Mucosa of gallbladder (tissue), 1 donor: Measurements from ENCODE around the gene MAPK7. TPM values are rescaled to one million over a fixed set of nuclear protein-coding genes. Genes with fewer than 3 reads are reported as not detected.

Experiments used
- DNase-seq: peaks from one replicate; pipeline ENCODE4 v3.0.0-alpha.2; 2020; ENCODE audit warnings: low spot score
- total RNA-seq: library from RNA; stranded (reverse); gene quantifications from one replicate; pipeline ENCODE4 v1.2.1, GENCODE V29; 2021
- donor health status: DM: no; HTN: no; CAD: no.

MAPK7 gene
- total RNA-seq, 1 donor from 2014 or later = 23.0 TPM

DNA sequence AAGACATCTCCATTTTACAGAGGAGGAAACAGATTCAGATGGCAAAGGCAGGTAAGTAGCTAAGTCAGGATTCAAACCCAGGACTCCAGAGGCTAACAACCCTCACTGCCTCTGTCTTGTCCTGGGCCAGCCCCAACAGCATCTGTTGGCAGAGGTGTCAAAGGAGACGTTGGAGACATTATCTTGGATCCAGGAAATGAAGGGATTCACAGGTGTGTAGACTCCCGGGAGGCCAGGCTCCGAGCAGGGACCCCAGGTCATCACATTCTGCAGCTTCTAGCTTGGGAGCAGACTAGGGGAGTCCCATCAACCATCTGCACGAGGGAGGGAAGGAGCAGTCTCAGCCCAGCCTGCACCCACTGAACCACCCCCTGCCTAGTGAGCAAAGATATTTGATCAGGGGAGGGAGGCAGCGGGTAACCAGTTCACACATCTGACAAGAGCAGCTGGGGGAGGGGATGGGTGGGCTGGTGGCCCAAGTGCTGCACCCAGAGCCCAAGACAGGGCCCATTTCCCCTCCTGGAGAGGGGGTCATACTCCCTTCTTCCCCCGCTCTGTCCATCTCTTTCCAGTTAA is 14.8 kb upstream of the MAPK7 start:
- no peak for DNase-seq

DNA sequence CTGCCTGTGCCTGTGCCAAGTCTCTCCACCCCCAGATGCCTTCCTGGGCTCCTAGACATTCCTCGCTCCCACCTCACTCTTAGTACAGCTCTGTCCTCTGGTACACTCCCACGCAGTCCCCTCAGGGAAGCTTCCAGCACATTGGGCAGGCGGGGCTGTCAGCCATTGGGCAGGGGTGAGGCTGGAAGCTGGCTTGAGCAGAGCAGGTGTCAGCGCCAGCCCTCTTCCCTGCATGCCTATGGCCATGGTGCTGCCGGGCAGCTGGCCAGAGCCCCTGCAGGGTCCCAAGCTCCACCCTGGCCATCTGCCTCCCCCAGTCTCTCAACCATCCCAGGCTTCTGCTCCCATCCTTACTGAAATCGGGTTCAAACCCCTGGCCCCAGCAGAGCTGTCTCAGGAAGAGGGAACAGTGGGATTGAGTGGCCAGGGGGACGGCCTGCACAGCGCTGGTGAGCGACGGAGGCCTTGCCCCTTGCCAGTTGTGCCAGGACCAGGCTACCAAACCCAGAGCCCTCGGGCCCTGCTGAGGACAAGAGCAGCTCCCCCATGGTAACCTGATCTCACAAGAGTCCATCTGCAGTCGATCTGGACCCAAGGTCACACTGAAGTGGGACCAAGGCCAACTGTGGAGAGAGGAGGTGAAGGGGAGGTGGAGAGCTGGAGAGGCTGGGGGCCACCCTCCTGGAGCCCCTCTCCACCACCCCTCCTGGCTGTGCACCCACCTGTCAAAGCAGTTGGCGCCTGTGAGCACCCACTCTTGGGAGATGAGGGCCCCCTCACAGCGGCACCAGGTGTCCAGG is 13.4 kb upstream of the MAPK7 start:
- DNase-seq = no peak

DNA sequence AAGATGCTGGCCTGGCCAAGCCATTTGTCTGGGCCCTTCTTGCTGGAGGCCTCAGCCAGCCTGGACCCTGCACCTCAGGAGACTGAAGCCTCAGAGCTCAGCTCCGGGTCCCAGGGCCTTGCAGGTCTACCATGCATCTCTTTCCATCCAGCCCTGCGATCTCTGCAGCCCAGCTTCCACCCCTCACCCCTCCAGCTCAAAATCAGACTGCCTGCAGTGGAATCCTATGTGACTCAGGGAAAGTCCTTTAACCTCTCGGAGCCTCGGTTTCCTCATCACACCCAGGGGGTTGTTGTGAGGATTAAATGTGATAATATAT is 12.8 kb upstream of the MAPK7 start:
- no peak for DNase-seq

DNA sequence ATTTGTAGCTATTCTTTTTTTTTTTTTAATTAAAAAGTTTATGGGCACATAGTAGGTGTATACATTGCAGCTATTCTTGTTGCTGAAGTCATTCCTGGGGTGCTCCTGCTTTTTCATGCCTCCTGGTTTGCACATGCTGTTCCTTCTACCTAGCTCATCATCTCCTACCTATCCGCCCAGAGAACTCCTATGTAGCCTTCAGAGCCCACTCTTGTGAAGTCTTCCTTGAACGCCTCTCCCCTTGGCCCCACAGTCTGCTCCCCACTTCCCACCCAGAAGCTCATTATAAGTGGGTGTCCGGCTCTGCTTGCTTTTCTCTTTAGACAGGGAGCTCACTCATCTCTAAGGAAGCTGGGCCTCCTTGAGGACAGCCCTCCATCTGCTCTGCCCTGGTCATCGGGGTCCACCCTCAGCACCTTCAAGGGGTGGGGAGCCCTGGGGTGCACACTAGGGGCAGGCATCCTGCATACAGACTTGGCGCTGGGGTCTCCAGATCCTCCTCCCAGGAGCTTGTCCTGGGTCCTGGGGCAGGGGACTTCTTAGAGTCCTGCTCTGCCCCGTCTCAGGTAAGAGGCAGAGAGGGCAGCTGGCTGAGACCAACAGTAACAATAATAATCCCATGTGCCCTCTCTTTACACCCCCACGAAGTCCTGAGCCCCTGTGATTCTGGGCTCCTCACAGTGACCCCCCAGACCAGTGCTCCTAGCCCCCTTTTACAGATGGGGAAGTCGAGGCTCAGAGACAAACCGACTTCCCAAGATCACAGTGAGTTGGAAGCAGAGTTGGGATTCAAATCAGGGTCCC is 12.3 kb upstream of the MAPK7 start:
- no peak for DNase-seq

DNA sequence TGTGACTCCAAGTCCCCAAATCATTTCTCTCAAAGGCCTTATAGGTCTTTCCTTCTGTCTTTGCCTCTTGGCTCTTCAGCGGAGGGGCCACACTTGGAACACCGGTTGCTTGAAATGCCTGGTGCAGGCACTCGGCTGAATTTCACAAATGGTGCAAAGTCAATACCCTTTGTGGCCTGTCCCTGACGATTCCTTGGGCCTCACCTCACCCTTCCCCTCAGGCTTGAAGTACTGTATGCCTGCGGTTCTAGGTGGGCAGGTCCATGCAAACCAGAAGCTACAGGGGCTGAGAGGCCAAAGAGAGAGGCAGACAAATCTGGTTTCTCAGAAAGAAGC is 11.7 kb upstream of the MAPK7 start:
- no peak for DNase-seq

DNA sequence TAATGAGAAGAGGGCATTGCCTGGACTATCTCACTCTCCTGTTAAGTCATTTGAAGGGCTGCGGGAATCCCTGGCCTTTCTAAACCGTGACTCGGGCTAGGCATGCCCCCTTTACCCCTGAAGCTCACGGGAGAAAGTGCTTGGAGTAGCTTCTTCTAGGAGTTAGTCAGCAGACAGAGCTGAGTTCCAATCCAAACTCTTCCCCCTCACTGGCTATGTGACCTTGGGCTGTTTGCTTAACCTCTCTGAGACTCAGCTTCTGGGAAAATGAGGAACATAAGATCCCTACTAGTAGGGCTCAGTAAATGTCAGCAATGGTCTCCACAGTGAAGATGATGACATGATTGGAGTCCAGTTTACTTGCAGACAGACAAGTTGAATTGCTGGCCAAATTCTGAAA is 10.1 kb upstream of the MAPK7 start:
- DNase-seq = no peak

DNA sequence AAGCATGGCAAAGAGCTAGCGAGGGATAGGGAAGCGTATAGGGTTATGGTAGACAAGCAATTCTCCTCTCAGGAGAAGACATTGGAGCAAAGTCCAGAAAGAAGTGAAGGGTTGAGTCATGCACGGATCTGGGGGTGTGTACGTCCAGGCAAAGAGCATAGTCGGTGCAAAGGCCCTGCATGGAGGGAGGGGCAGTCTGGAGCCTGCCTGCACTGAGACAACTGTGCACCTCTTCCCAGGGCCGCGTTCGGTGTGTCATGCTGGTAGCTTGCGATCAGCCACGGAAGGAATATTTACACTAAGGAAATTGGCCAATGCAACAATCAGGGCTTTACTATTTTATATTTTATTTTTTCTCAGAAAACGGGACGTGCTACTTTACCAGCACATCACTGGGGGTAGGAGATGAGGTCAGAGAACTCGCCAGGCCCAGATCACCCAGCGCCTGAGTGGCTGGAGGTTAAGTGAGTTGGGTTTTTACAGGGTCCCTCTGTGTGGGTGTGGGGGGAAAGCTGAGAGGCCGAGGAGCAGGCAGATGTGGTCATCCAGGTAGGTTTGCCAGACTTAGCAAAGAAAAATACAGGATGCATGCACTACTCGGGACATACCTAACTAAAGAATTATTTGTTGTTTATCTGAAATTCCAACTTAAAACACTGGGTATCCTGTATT is 9.1 kb upstream of the MAPK7 start:
- DNase-seq = no peak

DNA sequence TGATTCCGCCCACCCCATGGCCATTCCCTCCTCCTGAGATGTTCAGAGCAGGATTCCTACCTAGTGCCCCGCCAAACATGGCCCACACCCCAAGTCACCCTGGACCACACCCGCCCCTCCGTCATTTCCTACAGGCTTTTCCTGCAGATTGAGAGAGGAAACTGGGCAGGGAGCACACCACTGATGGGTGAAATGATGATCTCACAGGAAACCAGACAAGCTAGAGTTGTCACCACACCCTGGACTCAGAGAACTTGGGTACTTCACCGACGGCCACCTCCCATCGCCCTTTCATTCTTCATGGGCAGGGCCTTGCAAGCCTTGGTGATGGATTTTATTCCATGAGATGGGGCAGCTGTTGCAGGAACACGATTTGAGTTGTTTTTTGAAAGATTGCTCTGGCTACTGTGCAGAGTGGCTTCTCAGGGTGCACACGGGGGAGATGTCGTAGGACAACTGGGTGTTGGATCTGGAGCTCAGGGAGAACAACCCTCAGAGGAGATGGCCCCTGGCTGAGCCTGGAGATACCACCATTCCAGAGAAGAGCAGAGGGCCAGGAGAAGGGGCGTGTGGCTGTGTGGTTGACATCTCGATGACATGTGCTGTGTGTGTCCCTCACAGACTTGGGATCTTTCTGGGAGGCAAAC is 8.3 kb upstream of the MAPK7 start:
- DNase-seq = no peak

DNA sequence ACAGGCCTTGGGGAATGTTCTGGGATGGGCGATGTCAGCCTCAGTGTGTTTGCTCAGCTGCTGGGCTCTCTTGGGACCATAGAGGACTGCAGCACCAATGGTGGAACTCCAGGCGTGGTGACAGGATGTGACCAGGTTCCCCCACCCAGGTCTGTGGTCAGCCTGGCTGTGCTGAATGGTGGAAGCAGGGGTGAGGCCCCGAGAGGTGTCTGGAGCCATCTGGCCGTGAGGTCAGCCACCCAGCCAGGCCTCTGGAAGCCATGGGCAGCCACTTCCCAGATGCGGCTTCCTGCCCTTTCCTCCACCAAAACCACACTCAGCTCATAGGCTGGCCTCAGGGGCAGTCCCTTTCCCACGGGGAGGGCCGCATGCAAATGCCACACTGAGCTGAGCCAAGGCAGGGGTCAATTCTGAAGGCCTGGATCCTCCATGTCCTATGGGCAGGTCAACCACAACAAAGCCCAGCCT is 7.8 kb upstream of the MAPK7 start:
- DNase-seq = no peak

DNA sequence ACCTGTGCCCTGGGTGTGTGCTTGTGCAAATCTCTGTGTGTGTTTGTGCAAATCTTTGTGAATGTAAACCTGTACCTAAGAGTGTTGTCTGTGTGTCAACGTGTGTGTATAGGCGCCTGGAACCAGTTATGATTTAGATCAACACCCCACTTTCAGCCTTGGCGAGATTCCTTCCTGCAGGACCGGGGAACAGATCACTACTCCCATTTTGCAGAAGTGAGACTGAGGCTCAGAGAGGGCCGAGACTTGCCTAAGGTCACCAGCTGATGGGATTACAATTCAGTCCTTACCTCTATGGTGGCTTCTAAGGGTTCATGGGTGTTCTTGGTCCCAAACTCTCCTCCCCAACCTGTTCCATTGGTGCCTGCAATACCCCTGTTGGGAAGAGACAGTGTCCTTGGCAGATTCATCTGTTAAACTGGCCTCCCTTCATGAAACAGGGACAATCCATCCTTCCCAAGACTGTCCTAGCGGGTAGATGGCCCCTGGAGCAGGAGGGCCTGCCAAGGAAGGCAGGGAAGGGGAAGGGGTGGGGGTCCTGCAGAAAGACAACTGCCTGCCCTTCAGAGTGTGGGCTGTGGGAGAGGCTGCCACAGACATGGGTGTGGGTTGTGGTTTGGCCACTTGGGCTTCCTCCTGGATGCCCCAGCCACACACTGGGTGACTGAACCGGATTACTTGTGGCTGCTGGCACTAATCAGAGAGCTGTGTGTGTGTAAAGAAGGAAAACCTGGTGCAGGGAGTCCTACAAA is 6.9 kb upstream of the MAPK7 start:
- no peak for DNase-seq

DNA sequence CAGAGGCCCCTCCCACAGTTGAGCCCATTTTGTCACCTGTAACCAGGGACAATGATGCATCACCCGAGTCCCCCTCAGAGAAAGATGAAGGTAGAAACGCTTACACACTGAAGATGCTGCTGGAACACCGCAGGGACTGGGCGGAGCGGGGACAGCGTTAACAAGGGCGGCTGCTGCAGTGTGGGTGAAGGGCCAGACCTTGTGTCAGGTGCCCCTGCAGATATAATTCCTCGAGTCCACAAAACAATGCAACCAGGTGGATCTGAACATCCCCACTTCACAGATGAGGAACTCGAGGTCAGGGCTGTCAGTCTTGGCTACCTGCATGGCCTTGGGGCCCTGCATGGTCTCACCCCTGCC is 6.3 kb upstream of the MAPK7 start:
- no peak for DNase-seq

DNA sequence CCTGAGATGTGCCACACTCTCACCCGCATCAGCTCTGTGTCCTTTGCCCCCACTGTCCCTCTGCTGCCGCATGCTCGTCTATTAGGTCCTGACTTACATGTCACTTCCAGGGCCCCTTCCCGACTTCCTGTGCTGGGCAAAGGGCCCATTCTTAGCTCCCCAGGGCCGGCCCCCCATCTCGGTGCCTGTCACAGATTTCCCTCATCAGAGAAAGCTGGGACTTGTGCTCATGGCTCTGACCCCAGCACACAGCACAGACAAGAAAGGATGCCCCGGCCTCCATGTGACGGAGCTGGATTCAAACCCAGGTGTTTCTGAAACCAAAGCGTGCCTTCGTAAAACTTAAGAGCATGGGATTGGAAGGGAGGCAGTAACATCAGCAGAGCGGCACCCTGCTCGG is 5.9 kb upstream of the MAPK7 start:
- no peak for DNase-seq

DNA sequence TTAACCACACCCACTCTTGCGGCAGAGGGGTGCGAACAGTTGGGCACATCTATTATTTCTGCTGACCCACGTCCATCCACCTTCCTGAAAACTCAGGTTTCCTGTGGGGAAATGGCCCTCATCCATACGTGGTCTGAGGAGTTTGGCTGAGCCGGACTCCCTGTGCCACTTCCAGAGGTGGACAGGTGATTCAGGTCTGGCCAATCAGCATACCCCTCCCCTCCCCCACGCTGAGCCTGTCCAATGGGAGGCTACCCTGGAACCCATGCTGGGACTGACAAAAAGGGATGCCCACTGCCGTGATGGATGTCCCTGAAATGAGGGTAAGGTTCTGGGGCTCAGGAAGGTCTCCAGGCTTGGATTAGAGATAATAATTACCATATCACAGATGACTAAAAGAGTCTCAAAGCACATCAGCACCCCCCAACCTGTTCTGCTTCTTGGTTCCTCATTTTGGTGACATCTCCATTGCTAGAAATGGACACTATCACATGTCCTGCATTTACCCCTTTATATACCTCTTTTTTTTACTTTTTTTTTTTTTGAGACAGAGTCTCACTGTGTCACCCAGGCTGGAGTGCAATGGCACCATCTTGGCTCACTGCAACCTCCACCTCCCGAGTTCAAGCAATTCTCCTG is 5.3 kb upstream of the MAPK7 start:
- no peak for DNase-seq

DNA sequence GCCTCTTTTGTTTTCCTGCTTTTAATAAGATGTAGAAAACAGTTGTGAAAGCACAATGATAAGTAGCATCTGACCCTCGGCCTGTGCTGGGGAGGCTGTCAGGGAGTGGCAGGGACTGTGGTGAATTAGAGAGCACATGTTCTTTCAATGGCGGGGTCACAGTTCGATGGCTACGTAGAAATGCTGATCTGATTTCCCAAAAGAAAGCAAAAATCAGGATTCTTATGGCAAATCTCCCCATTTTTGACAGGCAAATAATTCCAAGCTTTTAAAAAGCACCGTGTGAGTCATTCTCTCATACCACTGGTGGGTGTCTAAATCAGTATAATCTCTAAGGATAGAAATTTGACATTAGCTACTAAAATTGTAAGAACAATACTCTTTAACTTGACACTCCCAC is 4.2 kb upstream of the MAPK7 start:
- DNase-seq = no peak

DNA sequence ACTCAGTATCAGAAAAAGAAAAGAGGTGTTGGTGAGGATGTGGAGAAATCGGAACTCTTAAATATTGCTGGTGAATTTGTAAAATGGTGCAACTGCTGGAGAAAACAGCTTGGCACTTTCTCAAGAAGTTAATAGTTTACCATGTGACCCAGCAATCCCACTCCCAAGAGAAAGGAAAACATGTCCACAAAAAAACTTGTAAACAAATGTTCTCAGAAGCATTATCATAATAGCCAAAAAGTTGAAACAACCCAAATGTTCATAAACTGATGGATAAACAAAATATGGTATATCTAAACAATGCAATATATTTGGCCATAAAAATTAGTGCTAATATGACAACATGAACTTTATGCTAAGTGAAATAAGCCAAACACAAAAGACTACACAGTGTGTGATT is 2.6 kb upstream of the MAPK7 start:
- DNase-seq = no peak

DNA sequence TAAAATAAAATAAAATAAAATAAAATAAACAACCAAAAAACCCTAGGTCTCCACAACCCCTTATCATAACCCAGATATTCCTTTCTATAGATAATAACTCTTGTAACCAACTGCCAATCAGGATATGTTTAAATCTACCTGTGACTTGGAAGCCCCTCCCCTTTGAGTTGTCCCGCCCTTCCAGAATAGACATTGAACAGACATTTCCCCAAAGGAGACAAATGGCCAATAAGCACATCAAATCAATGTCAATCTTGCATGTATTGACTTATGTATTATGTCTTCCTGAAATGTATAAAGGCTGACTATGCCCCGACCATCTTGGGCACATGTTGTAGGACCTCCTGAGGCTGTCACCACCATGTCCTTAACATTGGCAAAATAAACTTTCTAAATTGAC is 1.5 kb upstream of the MAPK7 start:
- no peak for DNase-seq

DNA sequence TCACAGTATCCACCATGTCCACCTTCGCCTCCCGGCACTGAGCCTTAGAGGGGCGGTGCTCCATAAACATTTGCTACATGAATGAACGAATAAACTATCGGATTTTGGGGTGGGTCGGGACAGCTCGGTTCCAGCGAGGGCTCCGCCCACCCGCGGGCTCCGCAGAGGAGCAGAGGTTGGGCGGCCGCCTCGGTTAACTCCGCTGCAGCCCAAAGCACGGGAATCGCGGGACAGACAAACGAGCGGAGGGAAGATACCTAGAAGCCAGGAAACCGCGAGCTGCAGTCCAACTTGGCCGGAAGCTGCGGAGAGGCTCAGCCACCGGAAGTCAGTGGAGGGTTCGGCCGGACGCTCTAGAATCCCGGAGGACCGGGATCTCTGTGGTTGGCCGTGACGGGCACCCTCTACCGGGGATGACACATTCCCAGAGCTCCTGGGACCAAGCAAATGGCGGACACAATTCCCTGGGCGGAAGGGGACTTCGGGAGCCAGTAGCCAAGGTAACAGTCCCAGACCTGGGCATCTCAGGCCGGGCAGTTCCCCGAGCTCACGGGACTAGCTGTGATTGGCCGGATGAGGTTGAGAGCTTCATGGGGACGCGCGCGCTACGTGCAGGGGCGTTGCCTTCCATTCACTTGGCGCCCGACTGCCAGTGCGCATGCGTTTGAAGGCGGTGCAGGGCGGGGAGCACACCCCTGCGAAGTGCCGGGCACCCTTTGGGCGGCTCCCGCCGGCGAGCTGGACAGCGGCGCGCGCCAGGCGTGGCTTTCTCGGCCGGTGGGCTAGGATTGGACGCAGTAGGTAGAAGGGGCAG is 489 bp upstream of the MAPK7 start:
- peak; percentile 98 for DNase-seq

DNA sequence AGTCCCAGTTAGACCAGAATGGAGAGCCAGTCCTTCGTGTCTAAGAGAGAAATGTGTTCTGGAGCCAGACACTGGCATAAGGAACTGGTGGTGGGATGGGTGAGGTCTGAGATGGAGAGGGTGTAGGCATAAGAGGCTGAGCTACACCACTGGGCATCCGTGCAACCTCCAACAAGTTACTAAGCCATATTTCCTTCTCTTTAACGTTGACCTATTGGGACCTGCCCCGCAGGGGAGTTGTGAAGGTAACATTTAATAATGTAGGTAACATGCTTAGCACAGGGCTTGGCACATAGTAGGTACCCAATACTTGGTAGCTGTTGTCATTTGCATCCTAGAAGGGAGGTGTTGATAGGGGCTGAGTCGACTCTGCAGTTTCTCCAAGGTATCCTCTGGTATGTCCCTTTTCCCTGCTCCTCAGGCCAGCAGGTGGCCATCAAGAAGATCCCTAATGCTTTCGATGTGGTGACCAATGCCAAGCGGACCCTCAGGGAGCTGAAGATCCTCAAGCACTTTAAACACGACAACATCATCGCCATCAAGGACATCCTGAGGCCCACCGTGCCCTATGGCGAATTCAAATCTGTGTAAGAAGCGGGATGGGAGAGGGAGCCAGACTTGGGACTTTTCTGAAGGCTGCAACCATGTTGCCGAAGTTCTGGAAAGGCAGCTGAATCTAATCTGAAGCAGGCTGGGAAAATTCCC is 1.2 kb downstream of the MAPK7 start:
- no peak for DNase-seq
